GM12891 (cell line): Measurements from ENCODE around the gene A4GALT.

ENCODE experiments used
- PAX5 ChIP-seq: IDR thresholded peaks from 2 replicates; pipeline ENCODE4 v1.6.1; 2011; ENCODE audit warnings: low read length, moderate library complexity, mild to moderate bottlenecking; ENCODE audit not compliant: insufficient read depth, severe bottlenecking
- POLR2A ChIP-seq: IDR thresholded peaks from 2 replicates; pipeline ENCODE4 v1.6.1; 2011; ENCODE audit warnings: low read depth, low read length, control low read depth
- POLR2AphosphoS5 ChIP-seq: IDR thresholded peaks from 2 replicates; pipeline ENCODE4 v1.6.1; 2011; ENCODE audit warnings: low read depth, low read length, control low read depth
- POU2F2 ChIP-seq: IDR thresholded peaks from 2 replicates; pipeline ENCODE4 v1.6.1; 2011; ENCODE audit warnings: low read depth, mild to moderate bottlenecking, control low read depth, low read length, moderate library complexity
- SPI1 ChIP-seq: IDR thresholded peaks from 2 replicates; pipeline ENCODE4 v1.6.1; 2011; ENCODE audit warnings: low read depth, low read length, control low read depth
- TAF1 ChIP-seq: IDR thresholded peaks from 2 replicates; pipeline ENCODE4 v1.6.1; 2011; ENCODE audit warnings: low read depth, low read length, control low read depth

DNA sequence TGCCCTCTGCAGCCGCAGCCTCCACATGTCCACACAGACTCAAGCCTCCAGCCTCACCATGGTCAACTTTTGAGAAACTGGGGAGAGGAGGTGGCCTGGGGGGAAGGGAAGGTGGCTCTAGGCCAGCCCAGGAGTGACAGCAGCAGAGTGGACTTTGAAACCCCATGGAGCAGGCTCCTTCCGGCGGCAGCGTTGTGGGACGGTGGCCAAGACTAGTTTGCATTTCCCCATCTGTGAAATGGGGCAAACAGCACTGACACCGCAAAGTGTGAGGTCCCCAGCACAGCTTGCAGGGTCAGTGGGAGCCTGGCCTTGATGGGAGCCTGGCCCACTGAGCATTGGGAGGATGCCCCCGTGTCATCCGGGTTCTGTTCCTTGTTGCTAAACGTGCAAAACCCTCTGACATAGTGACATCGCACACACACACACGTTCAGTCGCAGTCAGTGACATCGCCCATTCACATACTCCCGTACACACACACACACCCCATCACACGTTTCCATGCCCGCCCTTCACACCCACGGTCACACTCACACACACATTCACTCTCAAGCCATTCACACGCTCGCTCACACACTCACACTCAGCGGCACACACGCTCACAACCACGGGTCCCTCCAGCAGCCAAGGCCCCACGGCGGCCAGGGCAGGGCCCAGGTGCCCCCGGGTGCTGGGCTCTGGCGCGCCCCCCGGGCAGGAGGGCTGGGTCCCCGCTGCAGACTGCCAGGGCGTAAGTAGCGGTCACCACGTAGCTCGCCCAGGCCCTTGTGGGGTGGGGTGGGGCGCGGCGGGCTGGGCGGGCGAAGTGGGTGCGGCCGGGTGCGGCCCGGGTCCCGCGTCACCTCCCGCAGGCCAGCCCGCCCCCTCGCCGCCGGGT lies 72.1 kb downstream of the A4GALT start:
- TF ChIP-seq POLR2A (0 out of 2 replicates have a peak, but pooled peaks have one; percentile 28), PAX5 (no peak), TAF1 (no peak), POLR2AphosphoS5 (no peak; the same call in 1 of the 2 replicates), POU2F2 (no peak), SPI1 (no peak)
